SK-N-MC (cell line): ENCODE measurements around the gene ZC3H7B.

Experiments used
- EZH2 ChIP-seq: fragments of 200-600 bp; sonication (generic); IDR thresholded peaks from one replicate; pipeline ENCODE4 v1.6.1; 2017; ENCODE audit warnings: antibody characterized with exemption
- FOXP2 ChIP-seq: optimal IDR thresholded peaks from 2 replicates; pipeline ENCODE3; 2011; ENCODE audit warnings: mild to moderate bottlenecking, moderate library complexity; ENCODE audit not compliant: insufficient read depth; ENCODE audit errors: extremely low read length, control extremely low read depth
- POLR2AphosphoS5 ChIP-seq: IDR thresholded peaks from 2 replicates; pipeline ENCODE4 v1.6.1; 2012; ENCODE audit warnings: mild to moderate bottlenecking, low read depth, low read length, borderline replicate concordance

GRCh38 chr22:41280854-41281253 lies 20.5 kb upstream of the ZC3H7B start:
- no peak for TF ChIP-seq POLR2AphosphoS5
- no peak for TF ChIP-seq EZH2
- no peak for TF ChIP-seq FOXP2
